GM21529 (cell line): ENCODE measurements around the gene RFX6.

Experiments
- ATAC-seq: cut with Tn5 transposase; IDR thresholded peaks from one replicate; pipeline ENCODE4 v1.9.1; 2021; ENCODE audit not compliant: unreplicated experiment

RFX6 gene

GRCh38 chr6:116966675-116967576 lies 89.9 kb downstream of the RFX6 start:
- no peak for ATAC-seq

- ATAC-seq, result peak; percentile 90
Measured at GRCh38 chr6:116969211-116969863, 92.3 kb downstream of the RFX6 start.

- peak; percentile 67 for ATAC-seq
Measured at GRCh38 chr6:116971959-116972358, 94.9 kb downstream of the RFX6 start.

GRCh38 chr6:116973976-116974375 lies 96.9 kb downstream of the RFX6 start:
- no peak for ATAC-seq

GRCh38 chr6:116974526-116975316 lies 97.7 kb downstream of the RFX6 start:
- ATAC-seq, result no peak

GRCh38 chr6:116975600-116975999 lies 98.6 kb downstream of the RFX6 start:
- no peak for ATAC-seq

GRCh38 chr6:116979560-116979959 lies 102.5 kb downstream of the RFX6 start:
- ATAC-seq, result no peak
